HEK293 (cell line): ENCODE measurements around the gene GPR22.

Source experiments
- KLF7 ChIP-seq: fragments of 450-650 bp; formaldehyde crosslinking; IDR thresholded peaks from 2 replicates; pipeline ENCODE4 v1.5.1; 2016; ENCODE audit warnings: missing biosample characterization, missing genetic modification characterization, borderline replicate concordance
- ZBTB17 ChIP-seq: fragments of 450-650 bp; formaldehyde crosslinking; IDR thresholded peaks from 2 replicates; pipeline ENCODE4 v1.5.1; 2016; ENCODE audit warnings: missing biosample characterization, missing genetic modification characterization
- ZNF391 ChIP-seq: fragments of 450-650 bp; formaldehyde crosslinking; IDR thresholded peaks from 2 replicates; pipeline ENCODE4 v1.5.1; 2016; ENCODE audit warnings: low read depth, missing biosample characterization, missing genetic modification characterization, borderline replicate concordance

DNA sequence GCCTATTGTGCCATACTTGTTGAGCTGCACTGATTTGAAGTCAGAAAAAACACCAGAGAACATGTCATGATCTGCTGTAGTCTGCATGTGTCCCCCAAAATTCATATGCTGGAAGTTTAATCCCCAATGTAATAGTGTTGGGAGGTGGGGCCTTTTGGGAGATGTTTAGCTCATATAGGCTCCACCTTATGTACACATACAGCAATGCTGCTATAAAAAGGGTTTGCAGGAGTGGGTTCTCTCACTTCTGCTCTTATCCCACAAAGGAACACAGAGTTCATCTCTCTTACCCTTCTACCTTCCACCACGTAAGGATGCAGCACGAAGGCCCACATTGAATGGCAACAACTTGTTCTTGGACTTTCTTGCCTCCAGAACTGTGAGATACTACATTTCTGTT, 23.0 kb downstream of the GPR22 start:
- TF ChIP-seq ZBTB17 (tag by site-specific recombination) (no peak), ZNF391 (no peak), KLF7 (tag by site-specific recombination) (no peak)
